K562 (cell line): ENCODE measurements around the gene ZNF124. TPM values are rescaled to one million over a fixed set of nuclear protein-coding genes. Genes with fewer than 3 reads are reported as not detected.

Experiments used
- BRF2 ChIP-seq: IDR thresholded peaks from 3 replicates; pipeline ENCODE4 v1.6.1; 2011; ENCODE audit warnings: borderline replicate concordance, mild to moderate bottlenecking; ENCODE audit not compliant: insufficient read length, insufficient read depth
- CCNT2 ChIP-seq: IDR thresholded peaks from 2 replicates; pipeline ENCODE4 v1.6.1; 2011; ENCODE audit warnings: borderline replicate concordance, low read depth, mild to moderate bottlenecking, moderate library complexity, mixed read lengths, low read length; ENCODE audit not compliant: insufficient read length; ENCODE audit errors: extremely low read depth
- CHAMP1 ChIP-seq: fragments of 450-650 bp; IDR thresholded peaks from 2 replicates; pipeline ENCODE4 v1.6.1; 2016; ENCODE audit warnings: mild to moderate bottlenecking
- CREB3L1 ChIP-seq: fragments of 450-650 bp; IDR thresholded peaks from 2 replicates; pipeline ENCODE4 v1.6.1; 2014; ENCODE audit warnings: low read depth, mild to moderate bottlenecking, moderate library complexity, borderline replicate concordance
- EHMT2 ChIP-seq: fragments of 450-650 bp; IDR thresholded peaks from 2 replicates; pipeline ENCODE4 v1.6.1; 2018; ENCODE audit warnings: antibody characterized with exemption
- GATAD2B ChIP-seq: fragments of 450-650 bp; IDR thresholded peaks from 2 replicates; pipeline ENCODE4 v1.6.1; 2017; ENCODE audit warnings: mild to moderate bottlenecking, borderline replicate concordance
- MBD2 ChIP-seq: sonication (generic); IDR thresholded peaks from 2 replicates; pipeline ENCODE4 v1.6.1; 2016; ENCODE audit warnings: low read depth, borderline replicate concordance
- MTA1 ChIP-seq: fragments of 450-650 bp; IDR thresholded peaks from 2 replicates; pipeline ENCODE4 v1.6.1; 2017; ENCODE audit warnings: borderline replicate concordance
- MTA2 ChIP-seq: fragments of 450-650 bp; IDR thresholded peaks from 2 replicates; pipeline ENCODE4 v1.6.1; 2016; ENCODE audit warnings: low read depth
- RCOR1 ChIP-seq, 2 experiments: IDR thresholded peaks; 2 replicates each; pipeline ENCODE4 v1.6.1; 2012; ENCODE audit warnings: low read depth in 2 of 2, low read length in 2 of 2, borderline replicate concordance in 1 of 2, improper control_type of control experiment in 1 of 2
- ZNF24 ChIP-seq: fragments of 450-650 bp; IDR thresholded peaks from 2 replicates; pipeline ENCODE4 v1.6.1; 2016
- ZNF644 ChIP-seq: fragments of 200-800 bp; sonication (Bioruptor generic); IDR thresholded peaks from 2 replicates; pipeline ENCODE4 v1.6.1; 2016; ENCODE audit warnings: low read depth, missing genetic modification characterization, missing compliant biosample characterization
- polyA plus RNA-seq, 8 experiments: library from polyadenylated mRNA; depleted of rRNA in 4 of 8; stranded (reverse) in 5 of 8; unstranded in 3 of 8; fragments of >200 nt; fragmentation: Nextera tagmentation in 2 of 8; fragmentation: Illumina TruSeq in 1 of 8; extraction: Ambion mirVana in 2 of 8; extraction: Trizol in 1 of 8; gene quantifications; 2 replicates each; pipeline versions ENCODE4 v1.2.1 to v1.2.3, GENCODE V29; 2011 to 2014; ENCODE audit warnings: inconsistent platforms in 1 of 8, missing spikeins in 1 of 8
- total RNA-seq, 7 experiments: library from RNA; depleted of rRNA in 6 of 7; stranded (reverse); fragments of >200 nt in 6 of 7; fragmentation: Illumina TruSeq in 2 of 7; extraction: Trizol in 2 of 7; gene quantifications; 2 replicates each; pipeline versions ENCODE4 v1.2.1 to v1.2.3, GENCODE V29; 2011 to 2021; ENCODE audit warnings: low replicate concordance in 1 of 7

ZNF124 gene
- total and polyA plus RNA-seq, 9 of the 15 experiments (the other 6 are each of a cell fraction or from before 2014, with no cell fraction given), result 7.6 to 71.5 (median 20.2) TPM

- 0 out of 2 replicates have a peak, but pooled peaks have one; percentile 27 for TF ChIP-seq CREB3L1
- peak; percentile 78 for TF ChIP-seq MTA1
- TF ChIP-seq EHMT2, result 0 out of 2 replicates have a peak, but pooled peaks have one; percentile 49
- peak; percentile 41; the same call in 1 of the 2 replicates for TF ChIP-seq MBD2
- TF ChIP-seq ZNF644 (tag), result 0 out of 2 replicates have a peak, but pooled peaks have one; percentile 58
- TF ChIP-seq CCNT2, result peak; percentile 83
- TF ChIP-seq MTA2, result peak; percentile 91
- TF ChIP-seq GATAD2B, result peak; percentile 72
- TF ChIP-seq CHAMP1, result peak; percentile 60
- TF ChIP-seq RCOR1 (IDR thresholded peaks at IDR 0.05; ENCODE audit: borderline replicate concordance in 1 of 2, low read depth in 2 of 2, low read length in 2 of 2), result peak; percentile 83 to 96; a peak in 3 of 4 replicates
- TF ChIP-seq BRF2, result no peak
- peak; percentile 79 for TF ChIP-seq ZNF24
These were observed 61.1 kb downstream of the ZNF124 start (continued) for GRCh38 chr1:247110627-247111258.
